Measurements from ENCODE around the gene COQ3.

COQ3 gene

GRCh38 chr6:99397287-99397686, 3.3 kb upstream of the COQ3 start:
- no peak for TF ChIP-seq CTCF (IDR thresholded peaks at IDR 0.05; ENCODE audit: control extremely low read depth, extremely low read depth, low read depth, missing control alignments)
- ChIA-PET POLR2A (no interaction called here), CTCF (interaction anchor here (1.0 to 4.6 kb wide), 4 partner anchors 16 to 67 kb away, joined by 4 to 27 read pairs (median 10); partner anchors contain the start of gene PNISR)
- DNase-seq (ENCODE audit: extremely low spot score), result no peak

GRCh38 chr6:99393366-99393697, 663 bp downstream of the COQ3 start:
- POLR2A ChIA-PET, result interaction anchor here (0.7 to 1.0 kb wide), 3 partner anchors 9 to 335 kb away, joined by 3 to 9 read pairs (median 3); no protein-coding TSS in a partner anchor
- CTCF ChIA-PET, result interaction anchor here (1.0 to 4.6 kb wide), 11 partner anchors 10 to 63 kb away, joined by 3 to 27 read pairs (median 7); no protein-coding TSS in a partner anchor

GRCh38 chr6:99390896-99391295, 3.1 kb downstream of the COQ3 start:
- no peak for TF ChIP-seq CTCF (IDR thresholded peaks at IDR 0.05; ENCODE audit: control extremely low read depth, extremely low read depth, low read depth, missing control alignments)
- CTCF ChIA-PET, result interaction anchor here (1.0 to 1.2 kb wide), 2 partner anchors 10 to 60 kb away, joined by 3 to 5 read pairs; no protein-coding TSS in a partner anchor
- no peak for DNase-seq (ENCODE audit: extremely low spot score)
- POLR2A ChIA-PET, result no interaction called here

More at GRCh38 chr6:99393366-99393697, 663 bp downstream of the COQ3 start:
- peak; percentile 8 for DNase-seq (ENCODE audit: extremely low spot score)
- TF ChIP-seq CTCF (IDR thresholded peaks at IDR 0.05; ENCODE audit: control extremely low read depth, extremely low read depth, low read depth, missing control alignments), result no peak

- DNase-seq (ENCODE audit: extremely low spot score), result no peak
- POLR2A ChIA-PET, result no interaction called here
- TF ChIP-seq CTCF (IDR thresholded peaks at IDR 0.05; ENCODE audit: control extremely low read depth, extremely low read depth, low read depth, missing control alignments), result no peak
- CTCF ChIA-PET, result interaction anchor here (2.0 kb wide), 1 partner anchor 9 kb away, joined by 9 read pairs; the partner anchor contains the start of gene COQ3
Measured at GRCh38 chr6:99384507-99384906, 9.5 kb downstream of the COQ3 start.

- CTCF ChIA-PET, result interaction anchor here (1.9 kb wide), 1 partner anchor 48 kb away, joined by 5 read pairs; no protein-coding TSS in a partner anchor
- POLR2A ChIA-PET, result interaction anchor here (0.6 kb wide), 1 partner anchor 40 kb away, joined by 4 read pairs; no protein-coding TSS in a partner anchor
- no peak for TF ChIP-seq CTCF (IDR thresholded peaks at IDR 0.05; ENCODE audit: control extremely low read depth, extremely low read depth, low read depth, missing control alignments)
- no peak for DNase-seq (ENCODE audit: extremely low spot score)
Measured at GRCh38 chr6:99378636-99379035, 15.4 kb downstream of the COQ3 start.

GRCh38 chr6:99369533-99369932, 24.5 kb downstream of the COQ3 start:
- TF ChIP-seq CTCF (IDR thresholded peaks at IDR 0.05; ENCODE audit: control extremely low read depth, extremely low read depth, low read depth, missing control alignments), result no peak
- CTCF ChIA-PET, result interaction anchor here (0.9 to 1.9 kb wide), 7 partner anchors 8 to 44 kb away, joined by 3 to 6 read pairs (median 4); no protein-coding TSS in a partner anchor
- no peak for DNase-seq (ENCODE audit: extremely low spot score)
- POLR2A ChIA-PET, result no interaction called here
